Tibial artery (tissue), 4 donors: ENCODE measurements around the gene FAM184A.

Experiments used
- DNase-seq, 2 donors: peaks; one replicate each; pipeline ENCODE4 v3.0.0-alpha.2; 2019
- H3K27ac ChIP-seq, 2 donors: fragments of 200-600 bp; sonication (generic) in 1 of 2; 1 replicate in 1 of 2; 2 replicates in 1 of 2; pipeline ENCODE4 v1.5.1; 2018 to 2019; ENCODE audit warnings: mild to moderate bottlenecking in 1 of 2
- H3K27me3 ChIP-seq, 2 donors: fragments of 200-600 bp; sonication (generic) in 1 of 2; one replicate each; pipeline versions ENCODE4 v1.5.1 to v1.6.0; 2016 to 2019
- H3K36me3 ChIP-seq, 3 donors: fragments of 200-600 bp; sonication (generic) in 2 of 3; one replicate each; pipeline ENCODE4 v1.5.1; 2016 to 2019; ENCODE audit warnings: mild to moderate bottlenecking in 2 of 3
- H3K4me1 ChIP-seq, 4 donors: fragments of 200-600 bp; sonication (generic) in 2 of 4; 1 replicate in 3 of 4; 2 replicates in 1 of 4; pipeline ENCODE4 v1.5.1; 2016 to 2019
- H3K4me3 ChIP-seq, 2 donors: fragments of 200-600 bp; sonication (generic) in 1 of 2; 1 replicate in 1 of 2; 2 replicates in 1 of 2; pipeline ENCODE4 v1.5.1; 2018 to 2019; ENCODE audit warnings: mild to moderate bottlenecking in 2 of 2
- H3K9me3 ChIP-seq, 3 donors: fragments of 200-600 bp; sonication (generic) in 1 of 3; one replicate each; pipeline ENCODE4 v1.5.1; 2016 to 2019
- CTCF ChIP-seq, 2 experiments: fragments of 200-600 bp in 1 of 2; fragments of 450-650 bp in 1 of 2; IDR thresholded peaks; one replicate each; pipeline ENCODE4 v1.5.1; 2017 to 2019; ENCODE audit warnings: antibody characterized with exemption in 2 of 2, mild to moderate bottlenecking in 1 of 2, moderate library complexity in 1 of 2
- intact Hi-C: fragments of 100-400 bp; cut with DNase I; formaldehyde crosslinking; loops from one replicate; pipeline ENCODE4 v1.15.0; 2023; ENCODE audit warnings: low total_unique reads

FAM184A gene

GRCh38 chr6:118986312-118986711, 92.2 kb downstream of the FAM184A start:
- Histone ChIP-seq H3K36me3 (no peaks in the 10 kb centered on the region), H3K27me3 (no peaks in the 10 kb centered on the region), H3K4me1 (no peaks in the 10 kb centered on the region), H3K4me3 (no peak overlapping the region), H3K27ac (no peak overlapping the region), H3K9me3 (no peaks in the 10 kb centered on the region)
- intact Hi-C loops = no loop called here
- DNase-seq = no peak
- no peak for TF ChIP-seq CTCF (IDR thresholded peaks at IDR 0.05)

- intact Hi-C loops = no loop called here
- no peaks in the 10 kb centered on the region for H3K36me3 ChIP-seq
Measured at GRCh38 chr6:118985123-118985830, 93.2 kb downstream of the FAM184A start.

GRCh38 chr6:118984342-118984741, 94.1 kb downstream of the FAM184A start:
- Histone ChIP-seq H3K36me3 (no peaks in the 10 kb centered on the region), H3K4me1 (no peaks in the 10 kb centered on the region), H3K4me3 (no peak overlapping the region), H3K9me3 (no peaks in the 10 kb centered on the region), H3K27ac (no peak overlapping the region), H3K27me3 (no peaks in the 10 kb centered on the region)
- no peak for TF ChIP-seq CTCF (IDR thresholded peaks at IDR 0.05)
- intact Hi-C loops = no loop called here
- DNase-seq = no peak

More at GRCh38 chr6:118985123-118985830, 93.2 kb downstream of the FAM184A start:
- Histone ChIP-seq H3K27me3 (no peaks in the 10 kb centered on the region), H3K4me3 (no peak overlapping the region), H3K9me3 (no peaks in the 10 kb centered on the region), H3K27ac (no peak overlapping the region), H3K4me1 (no peaks in the 10 kb centered on the region)
- no peak for TF ChIP-seq CTCF (IDR thresholded peaks at IDR 0.05)
- no peak for DNase-seq

- peaks cover 0 to 4% (median 0%) of the 10 kb centered on the region in 3 donors for H3K36me3 ChIP-seq
- H3K27me3 ChIP-seq = no peaks in the 10 kb centered on the region
- intact Hi-C loops = no loop called here
- no peak for DNase-seq
- H3K4me1 ChIP-seq = no peaks in the 10 kb centered on the region
- H3K4me3 ChIP-seq = no peak overlapping the region
- no peaks in the 10 kb centered on the region for H3K9me3 ChIP-seq
- no peak overlapping the region for H3K27ac ChIP-seq
- TF ChIP-seq CTCF (IDR thresholded peaks at IDR 0.05) = no peak
Measured at GRCh38 chr6:118982575-118982911, 95.9 kb downstream of the FAM184A start.

- Histone ChIP-seq H3K27ac (no peak overlapping the region), H3K36me3 (peaks cover 0 to 4% (median 0%) of the 10 kb centered on the region in 3 donors), H3K27me3 (no peaks in the 10 kb centered on the region), H3K9me3 (no peaks in the 10 kb centered on the region), H3K4me1 (no peaks in the 10 kb centered on the region), H3K4me3 (no peak overlapping the region)
- DNase-seq = no peak
- TF ChIP-seq CTCF (IDR thresholded peaks at IDR 0.05) = no peak
- intact Hi-C loops = no loop called here
Measured at GRCh38 chr6:118981884-118982574, 96.4 kb downstream of the FAM184A start.
